Retinal pigment epithelial cell (primary cell): Measurements from ENCODE around the gene ZNF784.

ENCODE experiments used
- DNase-seq: peaks from one replicate; pipeline ENCODE4 v3.0.0-alpha.2; 2010; ENCODE audit warnings: low read depth
- H3K4me3 ChIP-seq: 2 replicates; pipeline ENCODE4 v1.5.1; 2011; ENCODE audit warnings: mild to moderate bottlenecking, low read length, control low read depth, moderate library complexity
- TF ChIP-seq, protein P1 (sequence below): conservative IDR thresholded peaks from 2 replicates; pipeline ENCODE4 v1.5.1; 2011; ENCODE audit warnings: low read depth, low read length, control low read depth, inconsistent platforms

The ZNF784 gene

DNA sequence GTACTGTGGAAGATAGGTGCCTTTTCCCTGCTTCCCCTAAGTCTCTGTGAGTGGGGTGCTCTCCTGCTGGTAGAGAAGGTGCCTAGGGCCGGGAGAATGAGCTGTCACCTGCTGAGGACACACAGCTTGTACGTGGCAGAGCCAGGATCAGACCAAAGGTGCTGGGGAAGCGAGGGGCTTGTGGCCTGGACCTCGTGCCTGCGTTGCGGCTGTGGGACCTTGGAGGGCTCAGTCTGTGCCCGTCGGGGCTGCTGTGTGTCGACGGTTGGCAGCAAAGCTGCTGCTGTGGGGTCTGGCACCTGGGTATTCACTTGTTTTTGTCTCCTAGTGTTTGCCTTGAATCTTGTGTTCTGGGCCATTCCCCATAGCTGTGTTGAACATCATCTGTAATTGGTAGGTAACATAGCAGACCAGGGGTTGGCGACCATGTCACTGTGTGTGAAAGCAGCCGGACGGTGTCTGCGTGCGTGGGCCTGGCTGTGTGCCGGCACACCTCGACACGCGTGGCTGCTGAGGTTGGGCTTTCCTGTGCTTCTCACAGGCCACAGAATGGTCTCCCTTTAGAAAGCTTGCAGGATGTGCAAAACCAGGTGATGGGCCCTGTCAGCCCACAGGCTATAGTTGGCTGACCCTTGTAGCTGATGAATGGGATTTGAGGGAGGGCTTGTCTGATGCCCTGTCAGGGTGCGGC, 39.6 kb upstream of the ZNF784 start:
- TF ChIP-seq, protein P1, sequence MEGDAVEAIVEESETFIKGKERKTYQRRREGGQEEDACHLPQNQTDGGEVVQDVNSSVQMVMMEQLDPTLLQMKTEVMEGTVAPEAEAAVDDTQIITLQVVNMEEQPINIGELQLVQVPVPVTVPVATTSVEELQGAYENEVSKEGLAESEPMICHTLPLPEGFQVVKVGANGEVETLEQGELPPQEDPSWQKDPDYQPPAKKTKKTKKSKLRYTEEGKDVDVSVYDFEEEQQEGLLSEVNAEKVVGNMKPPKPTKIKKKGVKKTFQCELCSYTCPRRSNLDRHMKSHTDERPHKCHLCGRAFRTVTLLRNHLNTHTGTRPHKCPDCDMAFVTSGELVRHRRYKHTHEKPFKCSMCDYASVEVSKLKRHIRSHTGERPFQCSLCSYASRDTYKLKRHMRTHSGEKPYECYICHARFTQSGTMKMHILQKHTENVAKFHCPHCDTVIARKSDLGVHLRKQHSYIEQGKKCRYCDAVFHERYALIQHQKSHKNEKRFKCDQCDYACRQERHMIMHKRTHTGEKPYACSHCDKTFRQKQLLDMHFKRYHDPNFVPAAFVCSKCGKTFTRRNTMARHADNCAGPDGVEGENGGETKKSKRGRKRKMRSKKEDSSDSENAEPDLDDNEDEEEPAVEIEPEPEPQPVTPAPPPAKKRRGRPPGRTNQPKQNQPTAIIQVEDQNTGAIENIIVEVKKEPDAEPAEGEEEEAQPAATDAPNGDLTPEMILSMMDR = no peak
- no peak overlapping the region for H3K4me3 ChIP-seq
- DNase-seq = no peak

DNA sequence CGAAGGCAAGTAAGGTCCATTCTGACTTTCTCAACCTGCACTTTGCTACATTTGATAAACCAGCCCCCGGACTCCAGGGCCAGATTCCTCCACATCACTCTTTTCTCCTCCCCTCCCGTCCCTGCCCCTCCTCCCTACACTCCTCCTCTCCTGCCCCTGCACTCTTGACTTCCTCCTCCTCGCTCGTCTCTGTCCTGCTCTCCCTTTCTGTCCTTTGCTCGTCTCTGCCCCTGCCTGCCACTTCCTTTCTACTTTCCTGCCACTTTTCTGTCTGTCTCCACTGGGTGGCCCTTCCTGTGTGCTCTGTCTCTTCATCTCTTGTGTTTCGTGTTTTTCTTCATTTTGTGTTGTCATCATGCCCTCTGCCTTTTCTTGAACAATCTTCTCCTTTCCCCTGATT, 37.5 kb upstream of the ZNF784 start:
- no peak overlapping the region for H3K4me3 ChIP-seq
- TF ChIP-seq, protein P1 = no peak
- no peak for DNase-seq

DNA sequence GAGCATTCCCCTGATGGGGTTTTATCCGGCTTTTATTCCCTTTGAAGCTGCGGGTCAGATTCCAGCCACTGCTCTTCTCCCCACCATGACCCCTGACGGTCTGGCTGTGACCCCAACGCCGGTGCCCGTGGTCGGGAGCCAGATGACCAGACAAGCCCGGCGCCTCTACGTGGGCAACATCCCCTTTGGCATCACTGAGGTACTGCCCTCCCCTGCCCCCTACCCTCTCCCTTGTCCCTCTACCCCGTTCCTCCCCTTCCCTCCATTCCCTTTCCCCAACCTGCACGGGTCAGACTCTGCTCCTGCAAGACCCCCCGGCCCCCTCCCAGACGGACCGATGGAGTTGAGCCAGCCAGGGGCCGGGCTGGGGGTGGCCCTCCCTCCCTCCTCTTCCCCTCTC, 36.6 kb upstream of the ZNF784 start:
- TF ChIP-seq, protein P1 = no peak
- DNase-seq = no peak
- no peak overlapping the region for H3K4me3 ChIP-seq

DNA sequence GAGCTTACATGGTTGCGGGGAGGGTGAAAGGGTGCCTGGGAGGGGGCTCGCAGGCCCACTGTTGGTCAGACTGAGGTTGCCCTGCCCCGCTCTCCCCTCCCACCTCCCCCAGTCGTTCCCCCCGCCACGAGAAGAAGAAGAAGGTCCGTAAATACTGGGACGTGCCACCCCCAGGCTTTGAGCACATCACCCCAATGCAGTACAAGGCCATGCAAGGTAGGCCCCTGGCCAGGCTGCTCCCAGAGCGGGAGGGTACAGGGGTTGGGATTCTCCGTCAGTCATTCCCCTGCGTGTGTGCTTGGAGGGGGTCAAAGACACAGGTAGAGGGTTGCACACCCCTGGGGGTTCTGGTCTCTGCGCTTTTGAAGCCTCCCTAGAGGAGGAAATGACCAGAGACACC, 36.0 kb upstream of the ZNF784 start:
- no peak for DNase-seq
- H3K4me3 ChIP-seq = no peak overlapping the region
- TF ChIP-seq, protein P1 = no peak

DNA sequence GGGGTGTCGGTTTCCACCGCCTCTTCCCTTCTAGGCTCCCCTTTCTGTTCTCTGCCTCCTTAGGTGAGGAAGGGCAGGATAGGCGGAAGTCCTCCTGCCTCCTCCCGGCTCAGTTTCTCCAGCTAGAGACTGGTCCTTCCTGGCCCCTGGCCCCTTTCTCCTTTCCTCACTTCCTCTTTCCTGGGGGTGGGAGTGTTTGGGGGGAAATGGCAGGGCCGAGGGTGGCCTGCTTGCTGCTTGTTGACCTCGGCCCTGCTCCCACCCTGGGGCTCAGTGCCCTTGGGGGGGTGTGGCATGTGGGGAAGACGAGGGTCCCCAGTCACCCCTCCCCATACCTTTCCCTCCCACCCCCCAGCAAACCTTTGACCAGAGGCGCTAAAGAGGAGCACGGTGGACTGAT, 35.5 kb upstream of the ZNF784 start:
- TF ChIP-seq, protein P1 = no peak
- H3K4me3 ChIP-seq = no peak overlapping the region
- DNase-seq = no peak

DNA sequence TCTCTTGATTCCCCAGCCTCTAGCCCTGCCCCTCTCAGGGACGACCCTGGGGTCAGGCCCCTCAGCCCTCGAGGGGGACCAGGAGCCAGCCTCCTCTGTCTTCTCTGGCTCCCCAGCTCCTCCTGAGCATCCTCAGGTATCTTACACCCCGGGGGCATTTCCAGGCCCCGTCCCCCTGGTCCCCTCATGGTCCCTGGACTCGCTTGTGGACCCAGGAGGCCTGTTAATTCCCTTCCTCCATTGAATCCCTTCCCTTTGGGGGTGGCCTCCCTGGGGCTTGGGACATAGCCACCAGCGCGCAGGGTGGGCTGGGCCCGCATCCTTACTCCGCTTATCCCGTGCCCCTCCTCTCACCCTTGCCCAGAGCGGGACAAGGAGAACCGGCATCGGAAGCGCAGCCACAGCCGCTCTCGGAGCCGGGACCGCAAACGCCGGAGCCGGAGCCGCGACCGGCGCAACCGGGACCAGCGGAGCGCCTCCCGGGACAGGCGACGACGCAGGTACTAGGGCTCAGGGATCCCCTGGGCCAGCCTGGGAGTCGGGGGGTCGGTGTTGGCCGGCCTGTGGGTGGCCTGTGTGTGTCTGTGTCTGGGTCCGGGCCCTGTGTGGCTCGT, 34.6 kb upstream of the ZNF784 start:
- TF ChIP-seq, protein P1 = no peak
- H3K4me3 ChIP-seq = no peak overlapping the region
- no peak for DNase-seq
